NT2/D1 (cell line): Measurements from ENCODE around the gene TBCA.

Experiments
- SUZ12 ChIP-seq: IDR thresholded peaks from 2 replicates; pipeline ENCODE4 v1.6.1; 2011; ENCODE audit not compliant: insufficient read length, insufficient read depth; ENCODE audit errors: extremely low read depth
- ZNF274 ChIP-seq: IDR thresholded peaks from 2 replicates; pipeline ENCODE4 v1.6.1; 2011; ENCODE audit warnings: mild to moderate bottlenecking, low read depth, low read length

GRCh38 chr5:77645995-77646639 lies 130.0 kb downstream of the TBCA start:
- TF ChIP-seq SUZ12 (no peak), ZNF274 (no peak)
